Measurements from ENCODE around the gene CKS1B.

CKS1B gene

DNA sequence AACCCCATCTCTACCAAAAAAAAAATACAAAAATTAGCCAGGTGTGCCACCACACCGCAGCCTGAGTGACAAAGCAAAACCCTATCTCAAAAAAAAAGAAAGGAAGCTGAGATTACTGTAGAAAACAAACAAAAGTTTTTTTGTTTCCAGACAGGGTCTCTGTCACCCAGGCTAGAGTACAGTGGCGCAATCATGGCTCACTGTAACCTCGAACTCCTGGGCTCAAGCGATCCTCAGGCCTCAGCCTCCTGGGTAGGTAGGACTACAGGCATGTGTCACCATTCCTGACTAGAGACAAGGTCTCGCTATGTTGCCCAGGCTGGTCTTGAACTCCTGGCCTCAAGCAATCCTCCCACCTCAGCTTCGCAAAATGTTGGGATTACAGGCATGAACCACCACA lies 10.1 kb upstream of the CKS1B start:
- TF ChIP-seq, protein P1, sequence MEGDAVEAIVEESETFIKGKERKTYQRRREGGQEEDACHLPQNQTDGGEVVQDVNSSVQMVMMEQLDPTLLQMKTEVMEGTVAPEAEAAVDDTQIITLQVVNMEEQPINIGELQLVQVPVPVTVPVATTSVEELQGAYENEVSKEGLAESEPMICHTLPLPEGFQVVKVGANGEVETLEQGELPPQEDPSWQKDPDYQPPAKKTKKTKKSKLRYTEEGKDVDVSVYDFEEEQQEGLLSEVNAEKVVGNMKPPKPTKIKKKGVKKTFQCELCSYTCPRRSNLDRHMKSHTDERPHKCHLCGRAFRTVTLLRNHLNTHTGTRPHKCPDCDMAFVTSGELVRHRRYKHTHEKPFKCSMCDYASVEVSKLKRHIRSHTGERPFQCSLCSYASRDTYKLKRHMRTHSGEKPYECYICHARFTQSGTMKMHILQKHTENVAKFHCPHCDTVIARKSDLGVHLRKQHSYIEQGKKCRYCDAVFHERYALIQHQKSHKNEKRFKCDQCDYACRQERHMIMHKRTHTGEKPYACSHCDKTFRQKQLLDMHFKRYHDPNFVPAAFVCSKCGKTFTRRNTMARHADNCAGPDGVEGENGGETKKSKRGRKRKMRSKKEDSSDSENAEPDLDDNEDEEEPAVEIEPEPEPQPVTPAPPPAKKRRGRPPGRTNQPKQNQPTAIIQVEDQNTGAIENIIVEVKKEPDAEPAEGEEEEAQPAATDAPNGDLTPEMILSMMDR (IDR thresholded peaks at IDR 0.05; ENCODE audit: borderline replicate concordance, control extremely low read depth, extremely low read depth, insufficient read depth, missing control alignments) = no peak
- no peak for DNase-seq (ENCODE audit: low spot score)
- in situ Hi-C loops (cut with MboI; ENCODE audit: low sequenced_read_pairs, unreplicated experiment) = no loop called here

DNA sequence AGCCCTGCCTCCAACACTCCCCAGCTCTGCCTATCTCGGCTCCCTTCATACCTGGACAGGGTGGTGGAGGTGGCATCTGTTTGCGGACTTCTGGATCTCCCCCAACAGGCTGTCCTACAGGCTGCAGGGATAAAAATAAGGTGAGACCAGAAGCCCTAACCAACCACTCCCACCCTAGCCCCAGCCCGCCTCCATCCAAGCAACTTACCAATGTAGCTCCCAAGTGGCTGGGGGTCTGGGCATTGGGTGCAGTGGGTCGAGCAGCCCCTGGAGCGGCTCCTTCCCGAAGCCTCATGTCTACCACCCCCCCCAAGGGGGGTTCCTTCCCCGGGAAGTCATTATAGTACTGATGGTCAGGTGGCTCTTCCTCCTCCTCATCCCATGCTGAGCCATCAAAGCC lies 8.4 kb upstream of the CKS1B start:
- TF ChIP-seq, protein P1 (IDR thresholded peaks at IDR 0.05; ENCODE audit: borderline replicate concordance, control extremely low read depth, extremely low read depth, insufficient read depth, missing control alignments) = no peak
- no peak for DNase-seq (ENCODE audit: low spot score)
- in situ Hi-C loops (cut with MboI; ENCODE audit: low sequenced_read_pairs, unreplicated experiment) = no loop called here

DNA sequence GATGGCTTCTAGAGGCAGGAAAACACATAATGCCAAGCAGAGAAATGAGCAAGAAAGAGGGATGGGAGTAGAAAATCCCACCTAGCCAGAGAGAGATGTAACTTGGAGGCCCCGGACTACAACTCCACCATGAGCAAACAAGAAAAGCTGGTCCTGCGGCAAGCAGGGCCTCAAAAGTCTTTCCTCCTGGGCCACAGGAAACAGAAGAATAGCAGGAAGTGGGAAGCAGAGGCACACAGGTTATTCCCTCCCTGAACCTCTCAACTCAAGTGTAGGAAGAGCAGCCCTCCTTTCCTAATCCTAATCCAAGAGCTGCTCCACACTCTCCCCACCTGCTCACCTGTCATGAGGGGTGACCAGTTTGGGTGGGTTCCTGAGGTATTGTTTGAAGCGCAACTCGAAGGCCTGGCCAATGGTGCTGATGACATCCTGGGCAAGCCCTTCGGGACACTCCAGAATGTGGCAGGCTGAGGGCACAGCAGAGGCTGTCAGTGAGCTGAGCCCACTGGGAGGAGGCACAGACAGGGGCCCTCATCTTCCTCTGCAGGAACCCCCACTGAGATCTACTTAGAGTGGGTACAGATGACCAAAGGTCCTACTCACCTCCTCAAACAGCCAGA lies 7.0 kb upstream of the CKS1B start:
- DNase-seq (ENCODE audit: low spot score) = no peak
- in situ Hi-C loops (cut with MboI; ENCODE audit: low sequenced_read_pairs, unreplicated experiment) = no loop called here
- TF ChIP-seq, protein P1 (IDR thresholded peaks at IDR 0.05; ENCODE audit: borderline replicate concordance, control extremely low read depth, extremely low read depth, insufficient read depth, missing control alignments) = no peak

DNA sequence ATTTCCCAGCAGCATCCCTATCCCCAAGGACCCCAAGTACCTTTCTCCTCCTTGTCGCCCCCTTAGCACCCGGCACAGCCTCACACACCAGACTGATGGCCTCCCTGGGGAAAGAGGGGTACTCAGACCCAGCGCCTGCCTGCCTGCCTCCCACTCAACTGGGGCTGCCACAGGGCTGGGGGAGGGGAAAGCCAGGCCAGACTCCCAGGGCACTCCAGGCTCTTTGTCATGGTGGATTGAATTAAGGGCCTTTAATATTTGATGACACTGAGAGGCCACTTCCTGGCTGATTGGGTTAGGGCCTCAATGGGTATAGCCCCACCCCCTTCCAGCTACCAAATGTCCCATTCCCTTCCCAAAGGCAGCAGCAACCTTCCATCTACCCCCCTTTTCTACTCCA lies 5.8 kb upstream of the CKS1B start:
- in situ Hi-C loops (cut with MboI; ENCODE audit: low sequenced_read_pairs, unreplicated experiment) = no loop called here
- no peak for DNase-seq (ENCODE audit: low spot score)
- TF ChIP-seq, protein P1 (IDR thresholded peaks at IDR 0.05; ENCODE audit: borderline replicate concordance, control extremely low read depth, extremely low read depth, insufficient read depth, missing control alignments) = no peak

DNA sequence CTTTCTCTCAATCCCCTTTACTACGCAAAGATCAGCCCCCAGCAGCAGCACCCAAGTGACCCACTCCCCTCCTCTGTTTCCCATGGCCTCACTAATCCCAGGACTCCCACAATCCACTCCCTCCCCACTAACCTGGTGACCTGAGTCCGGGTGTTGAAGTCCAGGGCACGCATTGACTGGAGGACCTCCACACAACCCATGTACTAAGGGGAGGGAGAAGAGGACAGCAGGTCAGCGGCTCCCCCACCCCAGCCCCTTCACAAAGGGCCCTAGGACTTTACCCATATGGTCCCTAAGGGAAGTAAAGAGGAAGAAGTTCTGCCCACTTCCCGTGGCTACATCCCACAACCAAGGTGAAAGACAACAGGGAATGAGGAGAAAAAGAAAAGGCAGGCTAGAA lies 5.2 kb upstream of the CKS1B start:
- TF ChIP-seq, protein P1 (IDR thresholded peaks at IDR 0.05; ENCODE audit: borderline replicate concordance, control extremely low read depth, extremely low read depth, insufficient read depth, missing control alignments) = no peak
- in situ Hi-C loops (cut with MboI; ENCODE audit: low sequenced_read_pairs, unreplicated experiment) = no loop called here
- no peak for DNase-seq (ENCODE audit: low spot score)

DNA sequence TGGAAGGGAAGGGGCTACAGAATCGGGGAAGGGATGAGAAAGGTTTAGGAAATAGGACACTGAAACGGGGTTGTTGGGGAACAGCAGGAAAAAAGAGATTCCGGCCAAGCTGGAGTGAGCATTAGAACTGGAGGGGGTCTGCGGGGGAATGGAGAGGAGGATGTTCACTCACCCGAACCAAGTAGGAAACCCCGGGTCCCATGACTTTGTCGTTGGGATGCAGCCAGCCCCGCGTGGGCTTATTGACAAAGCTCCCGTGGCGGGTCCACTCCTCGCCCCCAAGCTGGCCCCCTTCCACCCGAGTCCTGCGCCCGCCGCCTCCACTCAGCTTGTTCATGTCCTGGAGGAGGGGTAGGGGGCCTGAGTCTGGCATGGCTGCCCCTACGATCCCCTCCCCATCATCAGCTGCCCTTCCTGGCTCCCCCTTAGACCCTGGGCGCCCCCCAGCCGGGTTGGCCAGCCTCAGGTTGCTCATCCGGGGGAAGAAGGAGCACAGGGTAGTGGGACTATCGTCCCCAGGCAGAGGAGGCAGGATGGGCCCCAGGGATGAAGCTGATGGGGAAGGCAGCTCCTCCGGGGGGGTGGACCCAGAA lies 4.5 kb upstream of the CKS1B start:
- TF ChIP-seq, protein P1 (IDR thresholded peaks at IDR 0.05; ENCODE audit: borderline replicate concordance, control extremely low read depth, extremely low read depth, insufficient read depth, missing control alignments) = no peak
- in situ Hi-C loops (cut with MboI; ENCODE audit: low sequenced_read_pairs, unreplicated experiment) = no loop called here
- DNase-seq (ENCODE audit: low spot score) = no peak
